Measurements from ENCODE around the gene MMP2. TPM values are rescaled to one million over a fixed set of nuclear protein-coding genes. Genes with fewer than 3 reads are reported as not detected.
A peak's percentile ranks its signal among the peaks of the same experiment; 100 is the strongest.

MMP2 gene
- total RNA-seq, 1 experiment from 2014 or later = not detected

DNA sequence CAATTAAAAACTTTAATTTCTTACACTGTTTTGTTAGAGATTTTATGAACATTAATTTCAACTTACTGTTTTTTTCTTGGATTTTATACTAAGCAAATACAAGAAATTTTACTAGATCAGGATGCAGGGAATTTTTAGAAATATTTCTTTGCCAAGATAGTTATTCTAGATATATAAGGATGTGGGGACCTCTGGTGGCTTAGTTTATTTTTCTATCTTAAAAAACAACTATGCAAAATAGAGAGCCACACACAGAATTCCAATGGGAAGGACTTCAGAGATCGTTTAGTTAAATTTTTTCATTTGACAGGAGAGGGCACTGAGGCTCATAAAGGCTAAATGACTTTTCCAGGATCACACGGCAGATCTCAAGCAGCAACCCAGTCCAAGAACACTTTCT lies 64.5 kb downstream of the MMP2 start:
- in situ Hi-C loops (cut with HindIII; ENCODE audit: low sequenced_read_pairs) = no loop called here
- peak; percentile 31 for DNase-seq (ENCODE audit: low spot score)

DNA sequence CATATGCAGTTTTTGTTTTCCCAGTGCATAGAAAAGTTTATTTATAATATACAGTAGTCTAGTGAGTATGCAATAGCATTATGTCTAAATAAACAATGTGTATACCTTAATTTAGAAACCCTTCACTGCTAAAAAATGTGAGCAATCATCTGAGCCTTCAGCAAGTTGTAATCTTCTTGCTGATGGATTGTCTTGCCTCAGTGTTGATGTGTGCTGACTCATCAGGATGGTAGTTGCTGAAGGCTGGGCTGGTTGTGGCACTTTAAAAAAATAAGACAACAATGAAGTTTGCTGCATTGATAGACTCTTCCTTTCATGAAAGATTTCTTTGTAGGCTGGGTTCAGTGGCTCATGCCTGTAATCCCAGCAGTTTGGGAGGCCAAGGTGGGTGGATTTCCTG lies 73.6 kb downstream of the MMP2 start:
- in situ Hi-C loops (cut with HindIII; ENCODE audit: low sequenced_read_pairs) = no loop called here

DNA sequence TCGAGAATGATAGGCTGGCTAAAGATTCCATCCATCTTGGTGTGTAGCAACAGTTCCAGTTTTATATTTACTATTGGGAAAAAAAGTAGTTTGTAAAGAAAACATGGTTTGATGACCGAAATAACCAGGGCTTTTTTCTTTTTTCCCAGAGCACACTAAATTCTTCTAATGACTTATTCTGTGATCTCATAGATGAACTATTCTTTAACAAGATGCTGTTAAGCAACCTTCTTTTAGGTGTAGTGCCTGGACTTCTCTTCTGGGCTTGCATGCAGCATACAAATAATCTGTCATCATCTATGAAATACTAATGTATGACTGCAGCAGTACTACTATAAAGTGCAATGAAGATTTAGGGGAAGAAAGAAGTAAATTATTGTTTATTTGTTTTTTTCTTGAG lies 76.4 kb downstream of the MMP2 start:
- DNase-seq (ENCODE audit: low spot score) = no peak
- in situ Hi-C loops (cut with HindIII; ENCODE audit: low sequenced_read_pairs) = no loop called here

More for the DNA sequence above, 73.6 kb downstream of the MMP2 start:
- DNase-seq (ENCODE audit: low spot score) = no peak

Other genes with a start within 250 kb of the MMP2 start
- not detected in 2 replicates for gene IRX6, start 155.0 kb upstream of the MMP2 start, total RNA-seq (2014; rRNA removed; shearing (Covaris generic))
- gene LPCAT2, start 29.9 kb downstream of the MMP2 start, total RNA-seq (2014; rRNA removed; shearing (Covaris generic)) = not detected in 2 replicates
- gene CAPNS2, start 87.5 kb downstream of the MMP2 start, total RNA-seq (2014; rRNA removed; shearing (Covaris generic)) = not detected in 2 replicates
- not detected in 2 replicates for gene SLC6A2, start 176.8 kb downstream of the MMP2 start, total RNA-seq (2014; rRNA removed; shearing (Covaris generic))

Data from G401 (cell line).